HG03139 (cell line): ENCODE results near the gene IDI2.
"Not testable (repeated sequence)": the region's sequence is repeated elsewhere in the genome, so short reads cannot be mapped to it uniquely, and the experiment has no call there.

ENCODE experiments used
- ATAC-seq: cut with Tn5 transposase; IDR thresholded peaks from one replicate; pipeline ENCODE4 v1.9.1; 2021; ENCODE audit not compliant: unreplicated experiment

Gene IDI2

DNA sequence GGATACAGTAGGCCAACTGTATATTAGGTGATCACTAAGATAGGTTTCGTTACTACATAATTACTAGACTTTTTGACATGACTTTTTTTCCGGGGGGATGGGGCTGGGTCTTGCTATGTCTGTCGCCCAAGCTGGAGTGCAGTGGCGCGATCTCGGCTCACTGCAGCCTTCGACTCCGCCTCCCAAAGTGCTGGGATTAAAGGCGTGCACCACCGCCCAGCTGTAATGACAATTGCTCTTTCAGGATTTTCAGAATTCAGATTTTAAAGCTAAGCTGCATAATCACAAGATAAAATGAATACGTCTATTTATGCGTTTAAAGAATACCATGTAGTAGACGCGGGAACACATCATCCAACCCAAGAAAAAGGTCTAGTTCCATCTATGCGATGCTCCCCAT, 22.3 kb upstream of the IDI2 start:
- ATAC-seq: no peak

DNA sequence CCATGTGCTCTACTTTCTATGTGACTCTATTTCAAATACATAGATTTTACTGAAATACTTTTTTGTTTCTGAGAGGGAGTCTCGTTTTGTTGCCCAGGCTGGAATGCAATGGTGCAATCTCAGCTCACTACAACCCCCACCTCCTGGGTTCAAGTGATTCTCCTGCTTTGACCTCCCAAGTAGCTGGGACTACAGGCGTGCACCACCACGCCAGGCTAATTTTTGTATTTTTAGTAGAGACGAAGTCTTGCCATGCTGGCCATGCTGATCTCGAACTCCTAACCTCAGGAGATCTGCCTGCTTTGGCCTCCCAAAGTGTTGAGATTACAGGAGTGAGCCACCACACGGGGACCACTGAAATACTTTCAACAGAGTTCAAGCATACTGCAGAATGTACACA, 19.8 kb upstream of the IDI2 start:
- ATAC-seq: no peak

DNA sequence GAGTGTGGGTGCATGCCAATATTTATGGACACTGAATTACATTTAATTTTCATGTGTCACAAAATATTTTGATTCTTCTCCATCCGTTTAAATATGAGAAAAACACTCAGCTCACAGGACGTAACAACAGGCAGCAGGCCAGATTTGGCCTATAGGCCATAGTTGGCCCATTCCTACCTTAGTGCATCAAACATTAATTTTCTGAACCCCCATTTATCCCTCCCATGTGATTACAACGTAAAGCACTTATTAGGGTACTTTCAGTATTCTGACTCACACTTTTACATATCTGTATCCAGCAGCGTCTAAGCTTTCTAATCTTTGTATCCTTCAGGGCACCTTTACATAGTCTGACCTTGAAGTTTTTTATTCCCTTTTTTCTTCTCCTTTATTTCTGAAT, 19.3 kb upstream of the IDI2 start:
- ATAC-seq: no peak

DNA sequence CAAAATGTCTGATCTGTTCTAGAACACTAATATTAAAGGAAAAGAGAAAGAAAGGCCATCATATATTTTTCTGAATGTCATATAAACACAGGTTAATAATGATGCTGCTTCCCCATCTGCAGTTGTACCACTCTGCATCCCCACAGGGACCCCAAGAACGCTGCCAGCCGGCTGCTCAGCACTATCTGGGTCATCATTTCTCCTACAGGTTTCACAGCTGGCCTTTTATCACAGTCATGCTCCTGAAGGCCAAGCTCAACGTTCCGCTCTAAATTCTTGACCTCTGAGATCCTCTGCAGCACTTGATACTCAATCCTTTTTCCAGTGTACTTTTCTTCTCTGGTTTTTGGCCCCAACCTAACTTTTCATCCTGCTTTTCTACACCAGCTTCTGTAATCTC, 18.5 kb upstream of the IDI2 start:
- no peak for ATAC-seq

DNA sequence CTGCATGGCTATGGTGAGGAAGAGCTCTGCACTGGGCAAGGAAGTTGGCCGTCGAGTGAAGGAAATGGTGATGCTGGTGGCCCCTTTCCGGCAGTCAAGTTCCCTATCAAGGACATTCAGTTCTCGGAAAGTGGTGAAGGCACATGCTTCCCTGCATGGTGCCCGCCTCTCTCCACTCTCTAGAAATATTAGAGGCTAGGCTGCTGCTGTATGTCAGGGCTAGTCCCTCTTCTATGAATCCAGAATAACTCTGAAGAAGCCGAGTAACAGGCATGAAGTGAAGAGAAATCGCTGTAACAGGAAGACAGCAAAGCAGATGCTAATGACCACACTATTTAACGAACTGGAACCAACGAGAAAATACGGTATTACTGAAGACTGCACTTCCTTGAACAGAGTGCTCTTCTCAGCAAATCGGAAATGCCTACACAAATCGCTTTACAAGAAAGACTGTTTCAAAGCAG, 17.9 kb upstream of the IDI2 start:
- peak; percentile 45 for ATAC-seq

DNA sequence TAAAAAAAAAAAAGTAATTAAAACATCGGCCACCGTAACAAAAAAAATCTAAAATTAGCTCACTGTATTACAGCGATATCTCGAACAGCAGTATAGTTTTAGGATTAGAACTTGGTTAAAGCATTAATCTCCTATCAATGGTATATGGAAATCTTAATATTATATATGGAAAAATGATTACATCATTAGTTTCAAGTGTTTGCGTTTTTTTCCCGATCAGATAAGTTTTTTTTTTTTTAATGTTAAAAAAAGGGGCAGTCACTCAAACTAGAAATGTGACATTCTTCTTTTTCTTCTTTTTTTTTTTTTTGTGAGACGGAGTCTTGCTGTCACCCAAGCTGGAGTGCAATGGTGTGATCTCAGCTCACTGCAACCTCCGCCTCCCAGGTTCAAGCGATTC, 15.9 kb upstream of the IDI2 start:
- ATAC-seq: no peak

DNA sequence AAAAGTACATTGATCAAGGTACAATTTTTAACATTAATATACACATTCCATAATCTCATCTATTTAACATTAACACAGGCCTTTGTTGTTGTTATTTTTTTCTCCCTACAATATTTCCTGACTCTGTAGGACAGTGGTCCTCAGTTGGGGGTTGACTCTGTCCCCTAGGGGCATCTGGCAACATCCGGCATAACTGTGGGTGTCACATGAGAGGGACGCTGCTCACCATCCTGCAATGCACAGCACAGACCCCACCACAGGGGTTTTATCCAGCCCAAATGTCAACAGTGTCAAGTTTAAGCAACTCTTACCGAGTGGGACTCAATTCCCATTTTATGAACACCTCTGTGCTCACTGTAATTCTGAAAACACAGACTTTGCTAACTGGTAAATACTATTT, 14.5 kb upstream of the IDI2 start:
- ATAC-seq: no peak

DNA sequence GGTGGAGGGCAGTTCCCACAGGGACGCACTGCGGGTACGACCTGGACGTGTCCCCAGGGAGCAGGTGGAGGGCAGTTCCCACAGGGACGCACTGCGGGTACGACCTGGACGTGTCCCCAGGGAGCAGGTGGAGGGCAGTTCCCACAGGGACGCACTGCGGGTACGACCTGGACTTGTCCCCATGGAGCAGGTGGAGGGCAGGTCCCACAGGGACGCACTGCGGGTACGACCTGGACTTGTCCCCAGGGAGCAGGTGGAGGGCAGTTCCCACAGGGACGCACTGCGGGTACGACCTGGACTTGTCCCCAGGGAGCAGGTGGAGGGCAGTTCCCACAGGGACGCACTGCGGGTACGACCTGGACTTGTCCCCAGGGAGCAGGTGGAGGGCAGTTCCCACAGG, 13.1 kb upstream of the IDI2 start:
- ATAC-seq: not testable (repeated sequence)

DNA sequence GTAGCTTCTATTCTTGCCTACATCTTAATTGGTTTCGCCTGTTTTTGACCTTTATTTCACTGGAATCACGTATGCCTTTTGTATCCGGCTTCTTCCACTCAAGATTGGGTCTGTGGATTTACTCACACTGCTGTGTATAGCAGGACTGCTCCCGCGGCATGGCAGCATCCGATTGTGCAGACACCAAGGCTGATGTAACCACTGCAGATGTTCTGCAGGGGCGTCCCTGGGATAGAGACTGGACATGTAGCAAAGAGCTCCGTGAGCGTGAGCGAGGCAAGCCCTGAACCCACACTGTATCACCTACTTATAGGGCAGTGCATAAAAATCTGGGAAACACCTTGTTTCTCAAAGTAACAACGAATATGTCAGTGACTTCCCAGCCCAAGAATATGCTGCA, 11.4 kb upstream of the IDI2 start:
- ATAC-seq: no peak

DNA sequence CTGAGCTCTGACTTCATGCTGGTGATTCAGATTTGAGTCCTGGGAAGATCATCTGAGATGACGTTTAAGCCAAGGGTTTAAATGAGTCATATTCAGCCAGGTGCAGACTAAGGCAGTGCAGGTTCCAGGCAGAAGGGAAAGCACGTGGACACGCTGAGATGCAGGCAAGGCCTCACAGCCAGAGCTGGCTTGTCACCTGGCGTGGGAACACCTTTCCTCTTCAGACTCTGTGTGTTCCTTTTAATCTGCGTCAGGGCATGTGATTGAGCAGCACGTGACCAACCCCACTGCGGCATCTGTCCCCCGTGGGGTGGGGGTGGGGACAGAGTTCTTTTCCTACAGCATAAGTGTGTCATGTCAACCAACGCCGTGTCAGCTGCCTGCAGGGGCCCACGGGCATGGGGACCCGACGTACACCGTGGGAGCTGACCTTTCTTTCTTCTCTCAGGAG, 10.7 kb upstream of the IDI2 start:
- no peak for ATAC-seq

DNA sequence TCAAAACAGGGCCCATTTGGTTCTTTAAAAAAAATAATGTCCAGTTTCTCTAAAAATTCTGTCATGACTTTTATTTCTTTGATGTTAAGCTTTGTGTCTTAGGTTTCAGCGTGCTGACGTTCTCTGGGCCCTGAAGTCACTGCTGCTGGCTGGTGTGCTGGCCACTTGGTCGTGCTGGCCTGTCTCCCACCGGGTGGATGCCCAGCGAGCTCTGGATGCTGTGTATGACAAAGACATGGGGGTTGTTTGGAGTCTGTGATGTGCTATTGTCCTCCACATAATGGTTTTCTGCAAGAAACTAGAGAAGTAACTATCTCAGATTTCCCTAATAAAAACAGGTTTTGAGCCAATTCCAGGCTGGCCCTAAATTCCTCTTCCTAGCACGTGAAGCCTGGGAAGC, 9.5 kb upstream of the IDI2 start:
- no peak for ATAC-seq

DNA sequence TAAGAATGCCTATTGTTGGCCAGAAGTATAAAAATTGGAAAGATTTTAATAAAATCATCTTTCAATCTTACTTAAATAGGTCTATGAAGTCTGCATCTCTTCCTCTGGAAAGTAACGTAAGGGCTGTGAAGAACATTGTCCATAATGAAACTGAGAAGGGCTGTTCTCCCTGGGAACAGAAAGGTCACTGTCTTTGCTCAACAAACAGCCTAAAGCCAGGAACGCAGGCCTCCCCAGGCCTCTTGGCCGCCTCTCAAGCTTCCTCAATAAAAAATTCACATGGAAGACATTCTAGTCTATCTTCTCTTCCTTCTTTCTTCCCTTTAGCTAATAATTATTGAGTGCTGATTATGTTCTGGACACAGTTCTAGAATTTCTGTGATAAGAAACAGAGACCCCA, 9.1 kb upstream of the IDI2 start:
- ATAC-seq: no peak

DNA sequence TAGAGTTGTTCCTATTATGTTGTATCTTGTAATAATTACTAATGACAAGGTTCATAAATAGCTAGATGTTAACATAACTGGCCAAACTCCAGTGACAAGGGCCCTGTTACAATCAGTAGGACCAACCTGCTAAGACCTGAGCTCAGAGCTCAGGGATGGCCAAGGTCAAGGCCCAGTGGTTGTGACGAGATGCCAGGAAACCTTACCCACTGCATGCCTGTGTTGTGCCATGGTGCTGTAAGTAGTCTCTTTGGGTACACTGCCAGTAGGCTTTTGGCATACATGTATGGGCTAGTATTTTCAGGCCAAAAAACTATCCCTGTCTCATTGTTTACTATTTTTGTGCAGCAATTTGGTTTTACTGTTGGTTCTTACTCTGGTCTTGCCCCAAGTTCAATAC, 7.9 kb upstream of the IDI2 start:
- no peak for ATAC-seq

DNA sequence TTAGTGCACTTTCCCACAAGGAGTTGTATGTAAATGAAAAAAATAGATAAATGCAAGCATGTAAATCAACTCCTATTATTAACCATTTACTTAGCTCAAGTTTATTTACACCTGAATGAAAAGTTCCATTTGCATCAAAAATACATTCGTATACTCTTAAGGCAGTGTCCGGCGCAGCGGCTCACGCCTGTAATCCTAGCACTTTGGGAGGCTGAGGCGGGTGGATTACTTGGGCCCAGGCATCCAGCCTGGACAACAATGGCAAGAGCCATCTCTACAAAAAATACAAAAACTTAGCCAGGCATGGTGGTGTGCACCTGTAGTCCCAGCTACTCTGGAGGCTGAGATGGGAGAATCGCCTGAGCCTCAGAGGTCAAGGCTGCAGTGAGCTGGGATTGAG, 4.2 kb upstream of the IDI2 start:
- ATAC-seq: no peak

DNA sequence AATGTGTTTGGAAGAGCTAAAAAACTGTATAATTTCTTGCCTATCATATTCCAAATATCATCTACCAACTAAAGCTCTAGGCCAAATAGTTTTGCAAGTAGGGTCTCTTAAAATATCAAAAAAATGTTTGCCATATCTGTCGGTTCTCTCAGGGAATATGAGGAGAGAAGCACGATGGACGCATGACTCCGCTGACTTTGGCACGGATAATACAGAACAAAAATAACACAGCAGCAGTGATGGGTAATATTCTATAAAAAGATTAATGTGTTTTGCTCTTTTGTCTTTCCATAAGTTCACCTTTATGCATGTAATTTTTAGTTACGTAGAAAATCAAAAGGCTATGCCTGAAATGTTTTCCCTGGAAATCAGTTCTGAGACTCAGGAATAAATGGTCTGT, 919 bp upstream of the IDI2 start:
- no peak for ATAC-seq

DNA sequence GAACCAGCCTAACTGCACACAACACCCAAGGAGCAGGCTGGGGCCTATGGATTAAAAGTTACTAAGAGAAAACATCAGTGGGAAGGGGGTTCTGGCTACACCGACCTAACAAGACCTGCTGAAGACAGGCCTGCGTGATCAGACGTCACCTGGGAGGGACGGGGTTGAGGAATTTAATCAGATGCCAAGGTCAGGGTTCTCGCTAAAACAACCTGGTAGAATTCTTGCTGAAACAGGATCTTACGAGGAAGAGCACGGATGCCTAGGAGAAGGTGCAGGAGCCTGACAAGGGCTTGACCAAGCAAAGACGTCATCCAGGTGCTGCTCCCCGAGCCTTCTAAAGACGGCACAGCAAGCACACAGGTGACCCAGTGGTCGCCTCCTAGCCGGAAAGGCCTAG, 1.6 kb downstream of the IDI2 start:
- ATAC-seq: no peak

DNA sequence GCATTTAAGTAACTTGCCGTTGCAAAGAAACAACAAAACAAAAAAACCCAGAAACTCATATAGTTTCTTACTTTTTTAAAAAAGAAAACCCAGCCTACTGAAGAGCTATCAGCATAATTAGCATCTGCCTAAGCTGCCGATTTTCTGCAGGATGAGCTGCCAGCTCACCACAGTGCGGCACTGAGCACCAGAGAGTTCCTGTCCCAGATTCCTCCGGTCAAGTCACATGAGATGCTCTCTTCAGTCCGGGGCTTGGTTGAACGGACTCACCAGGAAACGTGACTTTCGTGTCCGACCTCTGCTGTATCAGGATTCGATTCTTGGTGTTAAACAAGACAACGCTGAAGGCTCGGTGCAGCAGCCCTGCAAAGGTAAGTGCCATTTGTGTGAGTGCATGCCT, 3.2 kb downstream of the IDI2 start:
- ATAC-seq: no peak

DNA sequence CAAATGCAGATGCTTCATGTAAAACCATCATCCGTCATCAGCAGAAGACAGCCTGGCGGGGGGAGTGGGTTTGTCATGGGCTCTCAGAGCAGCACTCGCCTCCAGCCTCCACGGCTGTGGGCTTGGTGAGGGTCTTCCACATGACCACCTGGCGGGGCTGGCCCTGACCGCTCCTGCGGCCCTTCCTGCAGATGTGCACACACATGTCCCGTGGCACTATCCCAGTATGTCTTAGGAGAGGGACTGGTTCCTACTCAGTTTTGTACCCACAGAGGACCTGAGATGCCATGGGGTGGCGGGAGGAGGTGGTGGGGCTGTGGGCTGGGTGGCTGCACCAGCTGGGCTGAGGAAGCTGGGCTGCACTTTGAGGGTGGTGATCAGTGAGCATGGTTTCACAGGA, 4.7 kb downstream of the IDI2 start:
- ATAC-seq: no peak

DNA sequence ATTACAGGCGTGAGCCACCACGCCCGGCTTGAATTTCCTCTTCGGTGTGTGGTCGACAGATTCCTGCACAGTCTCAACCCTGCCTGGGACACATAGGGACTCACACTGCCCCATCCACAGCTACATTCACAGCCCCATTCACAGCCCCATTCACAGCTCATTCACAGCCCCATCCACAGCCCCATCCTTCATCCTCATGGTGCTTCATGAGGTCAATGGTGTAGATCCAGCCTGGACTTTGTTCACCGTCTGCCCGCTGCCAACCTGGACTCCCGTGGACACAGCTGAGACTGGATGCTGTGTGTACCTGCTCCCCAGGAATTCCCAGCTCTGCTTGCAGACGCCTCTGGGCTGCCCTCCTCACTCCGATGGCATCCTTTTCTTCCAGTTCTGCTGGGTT, 5.2 kb downstream of the IDI2 start:
- no peak for ATAC-seq

DNA sequence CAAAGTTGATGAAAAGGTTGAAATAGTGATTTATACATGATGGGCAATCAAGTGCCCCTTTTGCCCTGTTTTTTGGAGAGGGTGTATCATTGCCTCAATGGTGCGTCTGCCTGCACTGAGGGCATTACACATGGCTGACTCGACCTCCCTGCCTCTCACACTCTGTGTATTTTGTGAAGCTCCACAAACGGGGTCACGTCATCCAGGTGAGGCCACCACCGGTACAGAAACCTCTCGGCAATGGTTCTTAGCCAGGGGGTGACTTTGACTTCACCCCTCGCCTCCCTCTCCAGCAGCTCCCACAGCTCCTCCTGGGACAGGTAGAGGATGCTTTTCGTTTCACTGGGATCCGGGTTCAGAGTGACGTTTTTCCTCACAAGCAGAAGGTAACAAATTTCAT, 6.3 kb downstream of the IDI2 start:
- ATAC-seq: no peak

DNA sequence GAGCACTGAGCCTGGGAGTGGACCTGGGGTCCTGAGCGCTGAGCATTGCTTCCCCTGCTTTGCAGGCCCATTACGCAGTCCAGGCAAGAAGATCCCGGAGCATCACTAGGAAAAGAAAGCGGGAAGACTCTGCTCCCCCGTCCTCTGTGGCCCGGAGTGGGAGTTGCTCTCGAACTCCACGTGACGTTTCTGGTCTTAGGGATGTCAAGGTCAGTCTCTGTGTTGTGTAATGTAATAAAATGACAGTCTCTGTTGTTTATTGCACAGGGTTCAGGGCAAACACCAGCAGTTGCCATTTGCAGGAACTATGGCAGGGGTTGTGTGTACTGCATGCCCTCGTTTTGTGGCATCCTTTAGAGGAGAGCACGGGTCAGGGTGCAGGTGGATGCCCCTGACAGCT, 10.0 kb downstream of the IDI2 start:
- no peak for ATAC-seq

DNA sequence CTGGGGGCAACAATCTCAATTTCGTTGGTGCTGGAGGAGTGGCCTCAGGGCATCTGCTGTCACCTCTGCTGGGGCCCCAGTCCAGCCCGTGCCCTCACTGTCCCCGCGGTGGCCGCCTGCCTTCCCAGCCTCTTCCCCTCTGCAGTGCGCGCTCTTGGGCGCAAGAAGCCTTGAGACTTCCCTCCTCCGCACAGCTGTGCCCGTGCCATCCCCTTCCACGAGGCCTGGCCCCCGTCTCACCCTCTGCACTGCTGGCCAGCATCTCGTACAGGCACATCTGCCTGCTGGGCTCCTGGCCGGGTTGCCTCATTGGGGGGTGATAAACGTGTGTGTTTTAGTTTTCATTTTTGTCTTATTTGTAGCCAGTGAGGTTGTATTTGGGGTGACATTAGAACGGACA, 14.0 kb downstream of the IDI2 start:
- ATAC-seq: no peak

DNA sequence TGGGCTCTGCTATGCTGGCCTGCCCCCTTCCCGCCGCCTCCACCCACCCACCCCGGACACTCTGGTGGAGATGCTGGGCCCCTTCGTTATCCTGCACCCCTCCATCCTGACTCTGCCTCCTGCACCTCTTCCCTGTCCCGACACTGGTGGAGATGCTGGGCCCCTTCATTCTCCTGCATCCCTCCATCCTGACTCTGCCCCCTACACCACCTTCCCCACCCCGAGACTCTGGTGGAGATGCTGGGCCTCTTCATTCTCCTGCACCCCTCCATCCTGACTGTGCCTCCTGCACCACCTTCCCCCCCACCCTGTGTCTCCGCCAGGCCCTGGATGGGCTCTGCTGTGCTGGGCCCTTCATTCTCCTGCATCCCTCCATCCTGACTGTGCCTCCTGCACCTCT, 15.0 kb downstream of the IDI2 start:
- no peak for ATAC-seq

DNA sequence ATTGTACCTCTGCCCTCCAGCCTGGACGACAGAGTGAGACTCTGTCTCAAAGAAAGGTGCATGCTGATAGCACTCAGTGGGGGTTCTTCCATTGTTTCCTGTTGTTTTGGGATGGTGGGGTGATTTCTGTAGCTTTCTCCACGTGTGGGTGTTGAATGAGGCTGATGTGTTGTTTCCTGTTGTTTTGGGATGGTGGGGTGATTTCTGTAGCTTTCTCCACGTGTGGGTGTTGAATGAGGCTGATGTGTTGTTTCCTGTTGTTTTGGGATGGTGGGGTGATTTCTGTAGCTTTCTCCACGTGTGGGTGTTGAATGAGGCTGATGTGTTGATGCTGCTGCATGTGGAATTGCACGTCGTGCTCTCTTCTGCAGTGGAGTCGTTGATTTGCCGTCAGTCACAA, 15.7 kb downstream of the IDI2 start:
- ATAC-seq: not testable (repeated sequence)
